NCI-H748 (cell line): ENCODE data around the gene TAGLN.

Experiments used
- DNase-seq: peaks from one replicate; lab custom pipeline; 2025; ENCODE audit not compliant: unreplicated experiment; lab: John Stamatoyannopoulos, UW

Gene TAGLN

GRCh38 chr11:117229931-117230285 is 30.7 kb downstream of the TAGLN start:
- no peak for DNase-seq

GRCh38 chr11:117230286-117230961 is 31.3 kb downstream of the TAGLN start:
- no peak for DNase-seq

DNA sequence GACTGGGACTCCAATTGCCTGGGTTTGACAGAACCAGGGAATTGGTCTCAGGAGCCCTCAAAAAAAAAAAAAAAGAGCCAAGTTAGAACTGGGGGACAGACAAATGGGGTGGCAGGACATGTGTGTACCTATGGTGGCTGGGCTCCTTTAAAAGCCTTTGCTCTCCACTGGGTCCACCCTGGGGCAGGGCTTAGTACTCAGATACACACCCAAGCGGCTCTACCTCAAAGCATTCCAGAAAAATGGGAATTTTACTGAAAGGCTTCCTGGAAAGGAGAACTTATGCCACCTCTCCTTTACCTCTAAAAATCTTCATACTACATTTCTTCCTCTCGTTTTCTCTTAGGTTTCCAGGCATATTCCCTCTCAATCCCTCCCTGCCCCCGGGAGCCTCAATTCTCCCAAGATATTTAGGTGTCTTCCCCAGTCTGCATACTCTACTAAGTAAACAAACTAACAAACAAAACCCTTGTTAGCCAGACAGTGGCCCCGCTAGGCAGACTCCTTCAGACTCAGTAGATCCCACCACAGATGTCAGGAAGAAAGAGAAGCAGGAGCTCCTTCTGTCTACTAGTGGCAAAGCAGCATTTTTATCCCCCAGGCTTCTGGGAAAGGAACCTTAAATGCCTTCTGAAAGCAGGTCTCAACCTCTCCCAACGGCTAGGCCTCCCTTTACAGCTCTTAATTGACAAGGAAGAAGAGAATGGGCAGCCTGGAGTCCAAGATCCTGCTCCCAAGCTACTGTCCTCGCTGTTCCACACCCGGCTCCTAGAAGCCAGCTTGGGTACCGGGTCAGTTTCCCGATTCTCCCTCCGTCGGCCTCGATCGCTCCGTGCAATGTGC is 32.0 kb downstream of the TAGLN start:
- no peak for DNase-seq

DNA sequence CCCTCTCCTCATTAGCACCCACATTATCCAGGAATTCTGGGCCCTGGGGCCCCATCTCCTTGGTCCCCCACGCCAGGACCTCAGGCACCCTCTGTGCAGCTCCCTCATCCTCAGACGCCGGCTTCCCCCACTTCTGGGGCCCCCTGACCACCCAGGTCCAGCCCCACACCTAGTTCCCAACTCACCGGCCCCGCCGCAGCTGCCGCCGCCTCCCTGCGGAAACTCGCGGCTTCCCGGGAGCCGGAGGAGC is 32.6 kb downstream of the TAGLN start, which contains the start of gene PCSK7:
TSS of gene PCSK7 (minus strand) at position 232 of the 250 bp plus-strand sequence. CDS start 2,229 bp downstream, outside the sequence.
- no peak for DNase-seq

GRCh38 chr11:117232092-117232878 is 33.1 kb downstream of the TAGLN start, which contains the start of gene RNF214:
TSS of gene RNF214 (plus strand) at chr11:117232671. CDS start at chr11:117234273, 1,602 bp downstream.
- peak; percentile 79 for DNase-seq

GRCh38 chr11:117232911-117233409 is 33.8 kb downstream of the TAGLN start:
- peak; percentile 31 for DNase-seq

DNA sequence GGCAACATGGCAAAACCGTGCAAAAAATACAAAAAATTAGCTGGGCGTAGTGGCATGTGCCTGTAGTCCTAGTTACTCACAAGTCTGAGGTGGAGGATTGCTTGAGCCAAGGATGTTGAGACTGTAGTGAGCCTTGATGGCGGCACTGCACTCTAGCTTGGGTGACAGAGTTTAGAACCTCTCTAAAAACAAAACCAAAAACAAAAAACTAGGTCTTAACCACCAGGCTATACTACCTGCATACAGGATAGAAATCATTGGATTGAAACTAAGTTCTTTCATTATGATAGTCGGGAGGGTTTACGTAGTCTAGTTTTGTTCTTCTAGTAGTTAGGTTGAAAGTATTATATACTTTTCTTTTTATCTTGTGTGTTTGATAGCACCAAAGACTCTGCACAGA is 39.1 kb downstream of the TAGLN start:
- DNase-seq: no peak

GRCh38 chr11:117239295-117239694 is 40.1 kb downstream of the TAGLN start:
- DNase-seq: no peak

GRCh38 chr11:117248341-117248740 is 49.2 kb downstream of the TAGLN start:
- no peak for DNase-seq

GRCh38 chr11:117249571-117249970 is 50.4 kb downstream of the TAGLN start:
- DNase-seq: no peak

DNA sequence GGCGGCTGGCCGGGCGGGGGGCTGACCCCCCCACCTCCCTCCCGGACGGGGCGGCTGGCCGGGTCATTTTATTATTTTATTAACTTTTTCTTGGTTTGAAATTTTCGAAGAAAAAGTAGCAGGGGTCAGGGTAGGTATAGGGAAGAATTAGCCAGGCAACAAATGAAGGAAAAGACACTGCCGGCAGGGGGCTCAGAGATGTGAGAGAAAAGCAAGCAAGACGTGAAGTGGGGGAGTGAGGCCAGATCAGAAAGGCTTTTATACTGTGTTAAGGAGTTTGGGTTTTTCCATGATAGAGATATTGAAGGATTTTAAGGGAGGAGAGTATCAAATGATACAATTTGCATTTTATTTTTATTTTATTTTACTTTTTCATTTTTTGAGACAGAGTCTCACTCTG is 52.3 kb downstream of the TAGLN start:
- DNase-seq: no peak

DNA sequence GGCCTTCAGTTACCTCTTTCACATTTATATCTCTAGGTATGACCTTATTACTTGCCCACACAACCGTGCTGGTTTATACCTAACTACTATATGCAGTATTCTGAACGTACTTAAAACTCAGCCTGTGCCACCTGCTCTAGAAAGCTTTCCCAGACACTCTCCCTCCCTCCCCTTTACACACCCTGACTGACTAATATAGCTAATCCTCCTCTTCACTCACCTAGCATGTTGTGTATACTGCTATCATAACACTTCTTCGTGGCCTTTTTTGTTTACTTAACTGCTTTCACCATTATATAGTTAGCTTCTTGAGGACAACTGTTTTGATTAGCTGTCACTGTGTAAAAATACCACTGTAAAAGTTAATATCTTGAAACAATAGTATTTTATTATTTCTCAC is 56.8 kb downstream of the TAGLN start:
- no peak for DNase-seq

DNA sequence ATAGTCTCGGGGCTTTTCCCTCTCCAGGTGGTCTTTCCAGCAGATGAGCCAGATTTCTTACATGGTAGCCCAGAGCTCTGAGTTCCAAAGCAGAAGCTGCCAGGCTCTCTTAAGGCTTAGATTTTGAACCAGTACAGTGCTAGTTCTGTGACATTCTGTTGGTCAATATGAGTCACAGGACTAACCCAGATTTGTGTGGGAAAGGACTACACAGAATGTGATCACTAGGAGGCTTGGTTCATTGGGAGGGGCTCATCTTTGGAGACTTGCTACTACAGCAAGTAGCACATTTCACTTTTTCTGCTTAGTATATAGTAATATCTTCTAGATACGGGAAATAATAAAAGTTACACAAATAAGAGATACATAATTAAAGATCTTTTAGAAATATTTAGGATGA is 57.4 kb downstream of the TAGLN start:
- DNase-seq: no peak
